A549 (cell line): ENCODE measurements around the gene ANKRD40CL.

Experiments used
- CBX2 ChIP-seq: fragments of 200-600 bp; sonication (generic); IDR thresholded peaks from 2 replicates; pipeline ENCODE4 v1.6.1; 2016; ENCODE audit warnings: low read depth, mild to moderate bottlenecking, borderline replicate concordance
- CTCF ChIP-seq: fragments of >200 bp; sonication (Bioruptor Twin); formaldehyde crosslinking; IDR thresholded peaks from 3 replicates; pipeline ENCODE4 v1.5.1; 2016
- EP300 ChIP-seq, 2 experiments: fragments of >200 bp; sonication (Bioruptor Twin); formaldehyde crosslinking; IDR thresholded peaks; 2 replicates in 1 of 2; 3 replicates in 1 of 2; pipeline ENCODE4 v1.6.1; 2016 to 2017
- POLR2AphosphoS2 ChIP-seq: conservative IDR thresholded peaks from 2 replicates; pipeline ENCODE4 v1.6.1; 2012; ENCODE audit warnings: low read length, improper control_type of control experiment, inconsistent platforms
- SMC3 ChIP-seq: fragments of >200 bp; sonication (Bioruptor Twin); formaldehyde crosslinking; IDR thresholded peaks from 3 replicates; pipeline ENCODE4 v1.6.1; 2018; ENCODE audit warnings: inconsistent platforms

GRCh38 chr17:50745631-50746030 lies 21.7 kb downstream of the ANKRD40CL start:
- TF ChIP-seq CTCF (no peak), POLR2AphosphoS2 (no peak), CBX2 (no peak), EP300 (IDR thresholded peaks at IDR 0.05) (no peak), SMC3 (no peak)
